Progenitor cell of endocrine pancreas (in vitro differentiated cells): ENCODE measurements around the gene MAN1A1. TPM values are rescaled to one million over a fixed set of nuclear protein-coding genes. Genes with fewer than 3 reads are reported as not detected.
"Not testable (repeated sequence)": the region's sequence is repeated elsewhere in the genome, so short reads cannot be mapped to it uniquely, and the experiment has no call there.

Experiments used
- DNase-seq: peaks from one replicate; pipeline ENCODE4 v3.0.0; 2021; ENCODE audit warnings: low spot score; ENCODE audit not compliant: unreplicated experiment
- H3K27ac Mint-ChIP-seq: 2 replicates; pipeline ENCODE4 v1.8.0; 2021; ENCODE audit warnings: mild to moderate bottlenecking, moderate library complexity, mixed read lengths
- H3K27me3 Mint-ChIP-seq: 2 replicates; pipeline ENCODE4 v1.8.0; 2021; ENCODE audit warnings: mixed read lengths
- H3K36me3 Mint-ChIP-seq: 2 replicates; pipeline ENCODE4 v1.8.0; 2022; ENCODE audit warnings: mixed read lengths; ENCODE audit not compliant: insufficient read depth
- H3K4me1 Mint-ChIP-seq: 2 replicates; pipeline ENCODE4 v1.8.0; 2021; ENCODE audit warnings: low read depth, mixed read lengths
- H3K4me3 Mint-ChIP-seq: 2 replicates; pipeline ENCODE4 v1.8.0; 2021; ENCODE audit warnings: low read depth, mild to moderate bottlenecking, moderate library complexity, mixed read lengths
- H3K9me3 Mint-ChIP-seq: 2 replicates; pipeline ENCODE4 v1.8.0; 2021; ENCODE audit warnings: low read depth, mixed read lengths
- CTCF ChIP-seq: fragments of 200-600 bp; sonication (generic); IDR thresholded peaks from one replicate; pipeline ENCODE4 v1.5.0; 2021; ENCODE audit warnings: antibody characterized with exemption, mild to moderate bottlenecking; ENCODE audit not compliant: unreplicated experiment
- total RNA-seq: library from RNA; stranded (reverse); gene quantifications from 2 replicates; pipeline ENCODE4 v1.2.1, GENCODE V29; 2021

Gene MAN1A1
- total RNA-seq, 1 donor from 2014 or later: 27.6 TPM

- peaks cover 2% of the 10 kb centered on the region for H3K4me1 Mint-ChIP-seq
- no peak overlapping the region for H3K27ac Mint-ChIP-seq
- no peak for DNase-seq
- H3K27me3 Mint-ChIP-seq: peaks cover 6% of the 10 kb centered on the region
- no peaks in the 10 kb centered on the region for H3K9me3 Mint-ChIP-seq
- no peak for TF ChIP-seq CTCF
- H3K4me3 Mint-ChIP-seq: no peak overlapping the region
- H3K36me3 Mint-ChIP-seq: no peaks in the 10 kb centered on the region
These were observed 192.6 kb downstream of the MAN1A1 start for GRCh38 chr6:119156757-119157505.

- DNase-seq, H3K9me3 Mint-ChIP-seq, H3K36me3 Mint-ChIP-seq, H3K27me3 Mint-ChIP-seq, H3K27ac Mint-ChIP-seq, H3K4me3 Mint-ChIP-seq, H3K4me1 Mint-ChIP-seq: not testable (repeated sequence)
These were observed 193.5 kb downstream of the MAN1A1 start for GRCh38 chr6:119156082-119156481.

GRCh38 chr6:119152187-119152586 is 197.4 kb downstream of the MAN1A1 start:
- DNase-seq: no peak
- H3K4me3 Mint-ChIP-seq: no peak overlapping the region
- no peak for TF ChIP-seq CTCF
- H3K9me3 Mint-ChIP-seq: no peaks in the 10 kb centered on the region
- peaks cover 2% of the 10 kb centered on the region for H3K4me1 Mint-ChIP-seq
- H3K36me3 Mint-ChIP-seq: no peaks in the 10 kb centered on the region
- no peak overlapping the region for H3K27ac Mint-ChIP-seq
- H3K27me3 Mint-ChIP-seq: peaks cover 6% of the 10 kb centered on the region

GRCh38 chr6:119148825-119149525 is 200.6 kb downstream of the MAN1A1 start:
- Mint-ChIP-seq H3K4me1 (no peaks in the 10 kb centered on the region), H3K9me3 (no peaks in the 10 kb centered on the region), H3K36me3 (no peaks in the 10 kb centered on the region), H3K27me3 (peaks cover 6% of the 10 kb centered on the region), H3K27ac (no peak overlapping the region), H3K4me3 (no peak overlapping the region)
- no peak for TF ChIP-seq CTCF
- DNase-seq: no peak

- Mint-ChIP-seq H3K4me3 (no peak overlapping the region), H3K9me3 (no peaks in the 10 kb centered on the region), H3K27ac (no peak overlapping the region), H3K4me1 (no peaks in the 10 kb centered on the region), H3K27me3 (peaks cover 3% of the 10 kb centered on the region), H3K36me3 (no peaks in the 10 kb centered on the region)
- peak; percentile 76 for TF ChIP-seq CTCF
- no peak for DNase-seq
These were observed 201.3 kb downstream of the MAN1A1 start for GRCh38 chr6:119148098-119148824.
